ENCODE data around the gene ERCC2.

The ERCC2 gene

GRCh38 chr19:45358213-45358792, 12.1 kb downstream of the ERCC2 start:
- Histone ChIP-seq H3K9me3 (ENCODE audit: control insufficient read depth, low read length) (no peaks in the 10 kb centered on the region), H3K23ac (ENCODE audit: low read length in 2 of 2) (no peak overlapping the region), H3K4ac (ENCODE audit: low read depth in 1 of 2, low read length in 2 of 2) (no peak overlapping the region), H3K27ac (ENCODE audit: low read length, poor library complexity, severe bottlenecking) (no peak overlapping the region), H3K4me2 (ENCODE audit: low read length, poor library complexity, severe bottlenecking) (no peak overlapping the region), H4K8ac (ENCODE audit: low read length) (no peak overlapping the region), H4K91ac (ENCODE audit: low read length) (no peak overlapping the region), H2AFZ (ENCODE audit: low read depth, low read length) (no peak overlapping the region), H3K4me1 (ENCODE audit: control insufficient read depth, insufficient read depth, low read depth, low read length) (no peaks in the 10 kb centered on the region), H3K9ac (ENCODE audit: low read length) (no peak overlapping the region), H3K79me1 (replicated peaks; ENCODE audit: low read length, poor library complexity, severe bottlenecking) (peaks cover 36% of the 10 kb centered on the region), H3K18ac (ENCODE audit: low read depth in 1 of 2, low read length in 2 of 2) (no peak overlapping the region), H3K14ac (ENCODE audit: low read length in 2 of 2) (no peak overlapping the region), H3K36me3 (ENCODE audit: control insufficient read depth in 1 of 2, insufficient read depth in 2 of 2, low read depth in 1 of 2, low read length in 2 of 2) (peaks cover 77 to 86% of the 10 kb centered on the region in 2 experiments), H3K4me3 (ENCODE audit: insufficient read depth in 1 of 2, low read depth in 1 of 2, low read length in 2 of 2) (no peak overlapping the region), H2BK120ac (ENCODE audit: low read depth, low read length) (no peak overlapping the region), H3K27me3 (ENCODE audit: control insufficient read depth in 1 of 2, insufficient read depth in 1 of 2, low read length in 2 of 2) (no peaks in the 10 kb centered on the region), H2BK5ac (ENCODE audit: low read depth, low read length, poor library complexity, severe bottlenecking) (no peak overlapping the region), H2BK15ac (ENCODE audit: low read depth, poor library complexity, severe bottlenecking) (no peak overlapping the region), H2AK5ac (ENCODE audit: low read length, severe bottlenecking) (no peak overlapping the region), H2BK12ac (ENCODE audit: low read length in 2 of 2) (no peak overlapping the region)
- WGBS, result 96% methylated on average over 11 of the region's 12 CpGs
- DNase-seq, result no peak

GRCh38 chr19:45357445-45357783, 13.0 kb downstream of the ERCC2 start:
- no peak overlapping the region for H4K91ac ChIP-seq (ENCODE audit: low read length)
- peaks cover 79 to 86% of the 10 kb centered on the region in 2 experiments for H3K36me3 ChIP-seq (ENCODE audit: control insufficient read depth in 1 of 2, insufficient read depth in 2 of 2, low read depth in 1 of 2, low read length in 2 of 2)
- H3K79me1 ChIP-seq (replicated peaks; ENCODE audit: low read length, poor library complexity, severe bottlenecking), result peaks cover 32% of the 10 kb centered on the region
- no peak overlapping the region for H2AFZ ChIP-seq (ENCODE audit: low read depth, low read length)
- H3K4me2 ChIP-seq (ENCODE audit: low read length, poor library complexity, severe bottlenecking), result no peak overlapping the region
- H3K4ac ChIP-seq (ENCODE audit: low read depth in 1 of 2, low read length in 2 of 2), result no peak overlapping the region
- H2BK5ac ChIP-seq (ENCODE audit: low read depth, low read length, poor library complexity, severe bottlenecking), result no peak overlapping the region
- no peaks in the 10 kb centered on the region for H3K9me3 ChIP-seq (ENCODE audit: control insufficient read depth, low read length)
- no peaks in the 10 kb centered on the region for H3K27me3 ChIP-seq (ENCODE audit: control insufficient read depth in 1 of 2, insufficient read depth in 1 of 2, low read length in 2 of 2)
- no peak overlapping the region for H3K14ac ChIP-seq (ENCODE audit: low read length in 2 of 2)
- no peak overlapping the region for H3K27ac ChIP-seq (ENCODE audit: low read length, poor library complexity, severe bottlenecking)
- no peak overlapping the region for H3K9ac ChIP-seq (ENCODE audit: low read length)
- H3K18ac ChIP-seq (ENCODE audit: low read depth in 1 of 2, low read length in 2 of 2), result no peak overlapping the region
- WGBS, result 95% methylated on average over 11 of the region's 11 CpGs
- no peaks in the 10 kb centered on the region for H3K4me1 ChIP-seq (ENCODE audit: control insufficient read depth, insufficient read depth, low read depth, low read length)
- H2AK5ac ChIP-seq (ENCODE audit: low read length, severe bottlenecking), result no peak overlapping the region
- H3K23ac ChIP-seq (ENCODE audit: low read length in 2 of 2), result no peak overlapping the region
- H2BK120ac ChIP-seq (ENCODE audit: low read depth, low read length), result no peak overlapping the region
- H4K8ac ChIP-seq (ENCODE audit: low read length), result no peak overlapping the region
- H2BK12ac ChIP-seq (ENCODE audit: low read length in 2 of 2), result no peak overlapping the region
- no peak for DNase-seq
- no peak overlapping the region for H2BK15ac ChIP-seq (ENCODE audit: low read depth, poor library complexity, severe bottlenecking)
- no peak overlapping the region for H3K4me3 ChIP-seq (ENCODE audit: insufficient read depth in 1 of 2, low read depth in 1 of 2, low read length in 2 of 2)

- H3K79me1 ChIP-seq (replicated peaks; ENCODE audit: low read length, poor library complexity, severe bottlenecking), result peaks cover 29% of the 10 kb centered on the region
- no peaks in the 10 kb centered on the region for H3K9me3 ChIP-seq (ENCODE audit: control insufficient read depth, low read length)
- peaks cover 79 to 86% of the 10 kb centered on the region in 2 experiments for H3K36me3 ChIP-seq (ENCODE audit: control insufficient read depth in 1 of 2, insufficient read depth in 2 of 2, low read depth in 1 of 2, low read length in 2 of 2)
- H3K23ac ChIP-seq (ENCODE audit: low read length in 2 of 2), result no peak overlapping the region
- no peak overlapping the region for H2BK12ac ChIP-seq (ENCODE audit: low read length in 2 of 2)
- H3K27me3 ChIP-seq (ENCODE audit: control insufficient read depth in 1 of 2, insufficient read depth in 1 of 2, low read length in 2 of 2), result no peaks in the 10 kb centered on the region
- H3K4me1 ChIP-seq (ENCODE audit: control insufficient read depth, insufficient read depth, low read depth, low read length), result no peaks in the 10 kb centered on the region
- H2BK15ac ChIP-seq (ENCODE audit: low read depth, poor library complexity, severe bottlenecking), result no peak overlapping the region
- no peak overlapping the region for H3K9ac ChIP-seq (ENCODE audit: low read length)
- no peak overlapping the region for H3K18ac ChIP-seq (ENCODE audit: low read depth in 1 of 2, low read length in 2 of 2)
- no peak overlapping the region for H4K8ac ChIP-seq (ENCODE audit: low read length)
- no peak overlapping the region for H2BK5ac ChIP-seq (ENCODE audit: low read depth, low read length, poor library complexity, severe bottlenecking)
- H2AK5ac ChIP-seq (ENCODE audit: low read length, severe bottlenecking), result no peak overlapping the region
- H2BK120ac ChIP-seq (ENCODE audit: low read depth, low read length), result no peak overlapping the region
- H4K91ac ChIP-seq (ENCODE audit: low read length), result no peak overlapping the region
- WGBS, result 94% methylated on average over 18 of the region's 20 CpGs
- no peak overlapping the region for H3K27ac ChIP-seq (ENCODE audit: low read length, poor library complexity, severe bottlenecking)
- DNase-seq, result no peak
- no peak overlapping the region for H3K14ac ChIP-seq (ENCODE audit: low read length in 2 of 2)
- no peak overlapping the region for H3K4me3 ChIP-seq (ENCODE audit: insufficient read depth in 1 of 2, low read depth in 1 of 2, low read length in 2 of 2)
- H3K4me2 ChIP-seq (ENCODE audit: low read length, poor library complexity, severe bottlenecking), result no peak overlapping the region
- H2AFZ ChIP-seq (ENCODE audit: low read depth, low read length), result no peak overlapping the region
- no peak overlapping the region for H3K4ac ChIP-seq (ENCODE audit: low read depth in 1 of 2, low read length in 2 of 2)
These were observed 13.5 kb downstream of the ERCC2 start for GRCh38 chr19:45356760-45357444.

- Histone ChIP-seq H3K27ac (ENCODE audit: low read length, poor library complexity, severe bottlenecking) (no peak overlapping the region), H3K4me2 (ENCODE audit: low read length, poor library complexity, severe bottlenecking) (no peak overlapping the region), H4K8ac (ENCODE audit: low read length) (no peak overlapping the region), H2BK120ac (ENCODE audit: low read depth, low read length) (no peak overlapping the region), H4K91ac (ENCODE audit: low read length) (no peak overlapping the region), H3K23ac (ENCODE audit: low read length in 2 of 2) (no peak overlapping the region), H3K18ac (ENCODE audit: low read depth in 1 of 2, low read length in 2 of 2) (no peak overlapping the region), H2BK15ac (ENCODE audit: low read depth, poor library complexity, severe bottlenecking) (no peak overlapping the region), H3K9me3 (ENCODE audit: control insufficient read depth, low read length) (no peaks in the 10 kb centered on the region), H3K9ac (ENCODE audit: low read length) (no peak overlapping the region), H2BK12ac (ENCODE audit: low read length in 2 of 2) (no peak overlapping the region), H2AK5ac (ENCODE audit: low read length, severe bottlenecking) (no peak overlapping the region), H3K79me1 (replicated peaks; ENCODE audit: low read length, poor library complexity, severe bottlenecking) (peaks cover 24% of the 10 kb centered on the region), H3K14ac (ENCODE audit: low read length in 2 of 2) (no peak overlapping the region), H3K4me3 (ENCODE audit: insufficient read depth in 1 of 2, low read depth in 1 of 2, low read length in 2 of 2) (no peak overlapping the region), H3K4ac (ENCODE audit: low read depth in 1 of 2, low read length in 2 of 2) (no peak overlapping the region), H3K27me3 (ENCODE audit: control insufficient read depth in 1 of 2, insufficient read depth in 1 of 2, low read length in 2 of 2) (no peaks in the 10 kb centered on the region), H2AFZ (ENCODE audit: low read depth, low read length) (no peak overlapping the region), H3K4me1 (ENCODE audit: control insufficient read depth, insufficient read depth, low read depth, low read length) (no peaks in the 10 kb centered on the region), H2BK5ac (ENCODE audit: low read depth, low read length, poor library complexity, severe bottlenecking) (no peak overlapping the region), H3K36me3 (ENCODE audit: control insufficient read depth in 1 of 2, insufficient read depth in 2 of 2, low read depth in 1 of 2, low read length in 2 of 2) (peaks cover 81 to 86% of the 10 kb centered on the region in 2 experiments)
- WGBS, result 98% methylated on average over 9 of the region's 9 CpGs
- no peak for DNase-seq
These were observed 14.5 kb downstream of the ERCC2 start for GRCh38 chr19:45355910-45356309.

All from mesenchymal stem cell (in vitro differentiated cells and primary cell).